HG03469 (cell line): ENCODE results near the gene FBXL15.

Experiments
- ATAC-seq: cut with Tn5 transposase; IDR thresholded peaks from one replicate; pipeline ENCODE4 v1.9.1; 2021; ENCODE audit warnings: mild to moderate bottlenecking, moderate library complexity, moderate number of reproducible peaks; ENCODE audit not compliant: unreplicated experiment

Gene FBXL15

DNA sequence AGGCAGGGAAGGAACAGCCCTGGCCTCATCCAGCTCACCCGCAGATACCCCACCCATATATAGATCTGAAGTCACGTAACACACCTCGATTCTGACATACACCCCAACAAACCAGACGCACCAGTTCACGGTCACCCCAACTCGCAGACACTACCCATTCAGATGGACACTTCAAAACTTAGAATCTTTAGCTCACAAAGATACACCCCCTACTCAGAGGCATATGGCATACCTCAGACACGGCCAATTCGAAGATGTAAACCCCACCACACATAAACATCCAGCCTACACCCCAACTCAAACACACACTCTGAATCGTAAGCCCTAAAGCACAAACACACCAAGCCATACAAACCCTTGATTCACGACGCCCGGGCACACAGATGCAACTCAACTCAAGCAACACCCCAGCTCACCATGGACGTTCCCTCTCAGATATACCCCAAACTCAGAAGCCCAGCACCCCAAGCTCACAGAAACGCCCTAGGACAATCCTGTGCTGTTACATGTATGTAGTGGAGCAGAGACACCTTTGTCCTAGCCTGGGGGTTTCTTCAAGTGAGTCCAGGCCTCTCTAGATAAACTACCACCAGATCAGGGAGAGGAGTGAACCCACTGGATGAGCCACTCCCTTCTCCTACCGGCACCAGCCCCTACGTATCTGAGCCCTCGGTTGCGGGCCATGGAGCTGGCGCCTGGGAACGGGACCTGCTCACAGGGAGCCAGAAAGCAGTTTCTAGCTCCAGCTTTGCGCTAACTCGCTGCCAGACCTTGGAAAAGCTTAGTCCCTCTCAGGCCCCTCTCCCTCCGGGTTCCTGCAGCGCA, 10.8 kb upstream of the FBXL15 start:
- ATAC-seq = no peak

DNA sequence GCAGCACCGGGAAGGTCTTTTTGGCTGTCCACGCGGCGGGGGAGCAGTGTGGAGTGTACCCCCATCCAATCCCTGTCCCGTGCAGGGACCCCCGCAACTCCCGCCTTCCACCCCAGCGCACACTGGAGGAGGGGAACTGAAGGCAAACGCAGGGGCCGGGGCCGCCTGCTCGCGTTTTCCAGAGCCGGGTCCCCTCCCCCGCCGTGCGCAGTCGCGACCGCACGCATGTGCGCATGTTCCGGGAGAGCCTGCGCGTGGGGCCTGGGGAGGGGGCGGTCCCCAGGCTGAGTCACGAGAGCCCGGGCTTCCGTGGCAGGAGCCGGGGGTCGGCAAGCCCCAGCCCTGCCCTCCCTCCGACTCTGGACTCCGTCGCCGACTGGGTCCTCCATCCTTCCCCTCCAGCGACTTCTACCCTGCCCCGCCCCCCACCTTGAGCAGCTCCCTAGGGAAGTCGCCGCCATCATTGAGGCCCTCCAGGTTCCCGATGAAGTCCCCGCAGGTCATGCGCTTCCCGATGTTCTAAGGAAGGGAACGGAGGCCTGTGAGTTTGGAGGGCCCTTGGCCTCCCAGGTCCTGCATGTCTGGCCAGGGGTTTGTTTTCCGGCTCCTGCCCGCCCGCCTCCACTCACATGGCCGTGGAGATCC, 10.1 kb upstream of the FBXL15 start:
- ATAC-seq = no peak

DNA sequence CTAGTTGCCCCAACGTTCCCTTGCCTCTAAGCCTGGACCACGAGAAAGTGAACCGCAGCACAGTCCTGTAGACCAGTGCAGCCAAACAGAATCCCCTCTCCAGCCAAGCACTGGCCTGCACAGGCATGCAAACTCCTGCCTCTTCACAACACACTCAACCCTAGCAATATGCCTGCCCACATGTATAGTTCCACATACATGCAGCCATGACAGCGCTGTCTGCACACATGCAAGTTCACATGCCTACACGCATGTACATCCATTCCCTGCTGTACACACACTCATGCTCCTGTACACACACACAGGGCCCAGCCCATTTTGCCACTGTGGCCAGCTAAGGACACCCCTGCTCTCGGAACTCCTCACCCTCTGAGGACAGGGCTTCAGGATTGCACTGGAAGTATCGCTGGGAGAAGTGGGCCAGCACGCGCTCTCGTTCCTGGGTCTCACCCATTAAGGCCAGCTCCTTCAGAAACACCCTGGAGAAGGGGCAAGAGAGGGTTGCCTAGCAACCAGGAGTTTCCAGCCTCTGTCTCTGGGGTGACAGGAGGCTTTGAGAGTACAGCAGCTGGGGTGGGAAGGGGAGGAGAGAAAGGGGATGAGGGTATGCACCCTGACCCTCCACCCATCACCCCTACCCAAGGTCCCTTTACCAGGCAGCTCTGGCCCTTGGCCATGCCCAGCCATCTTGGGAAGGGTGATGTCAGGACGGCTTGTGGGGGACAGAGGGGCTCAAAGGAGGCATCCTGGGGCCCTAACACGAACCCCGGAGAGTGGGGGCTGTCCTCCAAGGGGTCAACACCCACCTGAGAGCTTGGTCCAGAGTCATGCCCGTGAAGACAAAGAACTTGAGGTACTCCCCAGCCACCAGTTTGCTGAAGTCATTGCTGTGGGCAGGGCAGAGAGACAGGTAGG, 9.0 kb upstream of the FBXL15 start:
- ATAC-seq = no peak

DNA sequence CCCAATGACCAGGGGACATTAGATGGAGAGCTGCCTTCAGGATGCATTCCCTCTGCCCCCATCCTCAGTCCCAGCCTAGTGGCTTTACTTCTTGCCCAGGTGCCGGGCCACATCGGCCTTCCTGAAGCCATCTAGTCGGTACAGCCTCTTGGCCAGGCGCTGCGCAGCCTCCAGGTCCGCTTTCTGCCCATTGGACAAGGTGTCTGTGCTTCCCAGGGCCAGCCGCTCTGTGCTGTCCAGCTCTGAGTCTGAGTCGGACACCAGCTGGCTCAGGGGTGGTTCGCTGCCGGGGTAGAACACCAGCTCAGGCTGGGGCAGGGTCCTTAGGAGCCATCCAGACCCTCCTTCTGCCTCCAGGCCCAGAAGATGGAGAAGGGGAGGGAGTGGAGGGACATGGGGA, 8.3 kb upstream of the FBXL15 start:
- ATAC-seq = no peak

DNA sequence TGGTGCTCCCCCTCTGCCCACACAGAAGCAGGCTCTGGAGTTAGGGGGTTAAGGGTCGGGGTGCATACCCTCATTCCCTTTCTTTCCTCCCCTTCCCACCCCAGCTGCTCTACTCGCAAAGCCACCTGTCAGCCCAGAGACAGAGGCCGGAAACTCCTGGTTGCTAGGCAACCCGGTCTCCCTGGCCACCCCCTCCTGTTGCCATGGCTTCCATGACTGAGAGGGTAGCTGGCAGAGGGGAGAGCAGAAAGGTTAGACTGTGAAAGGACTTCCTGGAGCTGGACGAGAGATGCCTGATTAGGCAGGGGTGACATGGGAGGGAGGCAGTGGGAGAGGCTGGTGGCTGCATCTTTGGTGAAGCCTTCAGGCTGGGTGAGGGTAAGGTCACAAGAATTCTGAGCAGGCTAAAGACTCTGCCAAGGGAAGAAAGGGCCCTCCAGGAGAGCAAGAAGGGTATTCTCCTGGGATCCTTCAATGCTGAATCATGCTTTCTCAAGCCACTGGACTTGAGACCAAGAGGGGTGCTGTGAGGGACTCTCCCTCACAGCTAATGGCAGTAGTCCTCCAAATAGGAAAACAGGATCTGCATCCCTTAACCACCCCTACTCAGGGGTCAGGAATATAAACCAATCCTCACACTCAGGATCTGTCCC, 7.5 kb upstream of the FBXL15 start:
- no peak for ATAC-seq

- no peak for ATAC-seq
Observed at GRCh38 chr10:102413806-102414561, 6.7 kb upstream of the FBXL15 start.

- no peak for ATAC-seq
Observed at GRCh38 chr10:102414749-102415148, 5.9 kb upstream of the FBXL15 start.

- ATAC-seq = no peak
Observed at GRCh38 chr10:102416283-102416682, 4.4 kb upstream of the FBXL15 start.

GRCh38 chr10:102416695-102417094, 3.9 kb upstream of the FBXL15 start:
- ATAC-seq = no peak

GRCh38 chr10:102418622-102419268, 1.9 kb upstream of the FBXL15 start, which contains the start of gene PSD:
PSD (minus strand) TSS chr10:102418785; CDS start chr10:102417038, 1,747 bp downstream.
- ATAC-seq = no peak

DNA sequence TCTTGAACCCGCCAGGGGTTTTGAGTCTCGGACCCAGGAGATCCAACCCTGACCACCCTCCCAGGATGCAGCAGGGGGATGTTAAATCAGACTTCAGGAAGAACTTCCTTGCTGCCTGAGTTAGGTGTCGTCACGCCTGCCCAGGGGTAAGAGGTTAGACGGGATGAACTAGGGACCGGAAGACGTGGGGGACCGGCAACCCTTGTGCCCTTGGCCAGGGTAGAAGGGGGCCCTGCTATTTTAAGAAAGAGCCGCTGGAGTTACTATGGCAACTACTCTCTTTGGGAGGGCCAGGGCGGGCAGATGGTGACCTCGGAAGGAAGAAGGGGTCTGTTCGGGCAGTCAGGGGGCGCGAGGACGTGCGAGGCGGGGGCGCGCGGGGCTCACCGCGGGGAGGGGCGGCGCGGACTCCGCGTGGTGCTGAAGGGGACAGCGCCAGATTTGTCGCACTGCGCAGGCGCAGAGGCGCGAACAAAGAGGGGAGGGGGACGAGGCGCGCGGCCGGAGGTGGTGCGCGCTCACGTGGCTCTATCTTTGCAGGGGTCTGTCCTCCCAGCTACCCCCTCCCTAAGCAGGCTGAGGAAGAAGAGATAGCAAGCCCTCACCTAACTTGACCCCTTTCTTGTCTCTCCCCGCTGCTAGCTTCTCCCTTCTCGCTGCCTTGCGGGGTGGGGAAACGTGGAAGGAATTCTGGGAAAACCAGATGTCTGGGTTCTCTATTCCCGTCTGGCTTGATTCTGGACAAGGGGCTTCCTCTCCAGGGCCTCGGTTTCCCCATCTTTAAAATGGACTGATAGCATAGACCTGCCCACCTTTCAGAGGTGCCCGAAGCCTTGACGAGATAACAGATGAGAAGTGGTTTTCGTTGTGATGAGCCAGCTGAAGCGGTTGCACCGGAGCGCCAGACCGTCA, 1.1 kb upstream of the FBXL15 start:
- no peak for ATAC-seq

DNA sequence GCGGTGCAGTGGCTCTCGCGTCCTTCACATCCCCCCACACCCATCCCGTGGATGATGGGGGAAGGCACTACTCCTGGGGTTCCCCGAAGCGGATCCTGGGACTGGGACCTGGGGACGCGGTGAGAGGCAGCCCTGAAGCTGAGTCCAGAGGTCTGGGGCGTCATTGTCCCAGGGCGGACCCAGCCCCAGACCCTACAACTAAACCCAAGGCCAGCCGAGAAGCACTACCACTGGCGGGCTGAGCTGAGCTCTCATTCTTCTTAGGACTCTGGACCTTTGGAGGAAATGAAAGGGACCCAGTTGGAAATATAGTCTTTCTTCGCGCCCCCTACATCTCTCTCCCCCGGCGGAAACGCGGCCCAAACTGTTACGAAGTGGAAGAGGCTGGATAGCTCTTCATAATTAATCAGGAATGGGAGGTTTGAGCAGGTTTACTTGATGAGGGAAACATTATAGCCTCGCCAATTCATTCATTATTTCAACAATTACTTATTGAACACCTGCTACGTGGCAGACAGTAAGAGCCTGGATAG, 389 bp upstream of the FBXL15 start:
- no peak for ATAC-seq

DNA sequence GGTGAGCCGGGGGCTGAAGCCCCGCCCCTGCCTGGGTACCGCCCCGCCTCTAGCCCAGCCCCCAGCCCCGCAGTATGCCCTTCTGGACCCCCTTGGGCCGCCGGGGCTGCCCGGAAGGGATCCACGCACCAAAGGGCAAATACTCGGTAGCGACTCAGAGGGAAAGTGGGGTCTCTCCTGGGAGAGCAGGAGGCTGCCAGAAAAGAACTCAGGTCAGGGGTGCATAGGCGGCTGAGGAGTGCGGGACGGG, 796 bp downstream of the FBXL15 start:
- ATAC-seq = no peak

DNA sequence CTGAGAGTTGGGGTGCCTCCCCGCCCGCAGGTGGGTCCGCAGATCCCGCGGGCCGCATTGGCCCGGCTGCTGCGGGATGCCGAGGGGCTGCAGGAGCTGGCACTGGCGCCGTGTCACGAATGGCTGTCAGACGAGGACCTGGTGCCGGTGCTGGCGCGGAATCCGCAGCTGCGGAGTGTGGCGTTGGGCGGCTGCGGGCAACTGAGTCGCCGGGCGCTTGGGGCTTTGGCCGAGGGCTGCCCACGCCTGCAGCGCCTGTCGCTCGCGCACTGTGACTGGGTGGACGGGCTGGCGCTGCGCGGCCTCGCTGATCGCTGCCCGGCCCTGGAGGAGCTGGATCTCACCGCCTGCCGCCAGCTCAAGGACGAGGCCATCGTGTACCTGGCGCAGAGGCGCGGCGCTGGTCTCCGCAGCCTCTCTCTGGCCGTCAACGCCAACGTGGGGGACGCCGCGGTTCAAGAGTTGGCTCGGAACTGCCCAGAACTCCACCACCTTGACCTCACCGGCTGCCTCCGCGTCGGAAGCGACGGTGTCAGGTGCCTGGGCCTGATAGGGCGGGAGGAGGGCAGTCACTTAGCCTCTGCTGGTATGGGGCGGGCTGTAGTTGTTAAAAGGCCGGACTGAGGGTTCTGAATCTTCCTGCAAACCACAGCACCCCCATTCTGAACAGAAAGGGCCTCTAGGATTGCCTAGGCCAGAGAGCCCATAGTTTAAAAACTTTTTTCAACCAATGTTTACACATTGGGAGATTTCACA, 1.3 kb downstream of the FBXL15 start:
- ATAC-seq = no peak

- no peak for ATAC-seq
Observed at GRCh38 chr10:102422545-102423129, 2.0 kb downstream of the FBXL15 start.

DNA sequence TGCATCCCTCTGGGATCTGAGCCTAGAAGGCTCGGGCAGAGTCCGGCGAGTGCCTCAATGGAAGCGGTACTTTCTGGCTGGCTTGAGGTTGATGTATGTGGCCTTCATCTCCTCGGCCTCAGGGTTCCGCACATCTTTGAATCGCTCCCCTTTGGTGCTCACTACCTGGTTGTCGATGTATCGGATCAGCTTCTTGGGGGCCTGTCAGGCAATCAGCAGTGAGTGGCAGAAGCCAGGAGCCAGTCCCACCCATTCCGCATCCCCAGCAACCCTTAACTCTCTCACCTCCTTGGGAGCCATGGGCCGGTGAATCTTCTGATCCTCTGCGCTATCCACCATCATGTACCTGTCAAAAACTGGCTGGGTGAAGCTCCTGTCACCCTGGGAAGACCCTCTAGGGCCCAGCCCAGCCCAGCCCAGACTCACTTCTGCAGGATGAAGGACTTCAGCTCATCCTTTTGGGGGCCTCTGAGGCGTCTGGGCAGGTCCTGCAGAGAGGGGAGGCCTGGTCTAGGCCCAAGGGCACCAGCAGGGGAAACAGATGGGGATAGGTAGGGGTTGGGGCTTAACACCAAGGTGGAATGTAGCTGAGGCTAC, 2.8 kb downstream of the FBXL15 start:
- no peak for ATAC-seq

GRCh38 chr10:102424145-102424544, 3.5 kb downstream of the FBXL15 start:
- no peak for ATAC-seq
